Smooth muscle cell (in vitro differentiated cells): ENCODE results near the gene NSMF. TPM values are rescaled to one million over a fixed set of nuclear protein-coding genes. Genes with fewer than 3 reads are reported as not detected.

ENCODE experiments used
- DNase-seq: peaks from one replicate; lab custom pipeline; 2025; ENCODE audit not compliant: unreplicated experiment; lab: John Stamatoyannopoulos, UW
- H2AFZ ChIP-seq: fragments of 200-600 bp; sonication (generic); 2 replicates; pipeline ENCODE4 v1.6.0; 2016; ENCODE audit warnings: antibody characterized with exemption, low read depth, mild to moderate bottlenecking
- H3F3A ChIP-seq: fragments of 200-600 bp; sonication (generic); 2 replicates; pipeline ENCODE4 v1.6.0; 2017; ENCODE audit warnings: antibody characterized with exemption, low read depth
- H3K27ac ChIP-seq: fragments of 200-600 bp; sonication (generic); 2 replicates; pipeline ENCODE4 v1.5.1; 2016; ENCODE audit warnings: low read depth, mild to moderate bottlenecking
- H3K27me3 ChIP-seq: fragments of 200-600 bp; sonication (generic); 2 replicates; pipeline ENCODE4 v1.6.1; 2016; ENCODE audit warnings: low read depth, mild to moderate bottlenecking
- H3K36me3 ChIP-seq: fragments of 200-600 bp; sonication (generic); 2 replicates; pipeline ENCODE4 v1.5.1; 2016; ENCODE audit warnings: low read depth
- H3K4me1 ChIP-seq: fragments of 200-600 bp; sonication (generic); 2 replicates; pipeline ENCODE4 v1.5.1; 2016; ENCODE audit warnings: low read depth
- H3K4me2 ChIP-seq: fragments of 200-600 bp; sonication (generic); 2 replicates; pipeline ENCODE4 v1.6.0; 2016; ENCODE audit warnings: mild to moderate bottlenecking
- H3K4me3 ChIP-seq: fragments of 200-600 bp; sonication (generic); 2 replicates; pipeline ENCODE4 v1.5.1; 2016; ENCODE audit warnings: mild to moderate bottlenecking
- H3K79me2 ChIP-seq: fragments of 200-600 bp; sonication (generic); 2 replicates; pipeline ENCODE4 v1.6.0; 2016; ENCODE audit warnings: low read depth, mild to moderate bottlenecking
- H3K9ac ChIP-seq: fragments of 200-600 bp; sonication (generic); 2 replicates; pipeline ENCODE4 v1.6.0; 2016; ENCODE audit warnings: low read depth
- H3K9me3 ChIP-seq: fragments of 200-600 bp; sonication (generic); replicated peaks from 2 replicates; pipeline ENCODE4 v1.5.1; 2016; ENCODE audit warnings: low read depth
- H4K20me1 ChIP-seq: fragments of 200-600 bp; sonication (generic); 2 replicates; pipeline ENCODE4 v1.6.0; 2016; ENCODE audit warnings: low read depth
- WGBS: methylation state at CpG from one replicate; pipeline ENCODE4 v1.1.7; 2016; ENCODE audit warnings: low lambda C conversion rate; 5-methylcytosine and 5-hydroxymethylcytosine counted together
- polyA plus RNA-seq: library from polyadenylated mRNA; unstranded; fragments of >200 nt; fragmentation: Nextera tagmentation; extraction: Ambion mirVana; gene quantifications from 2 replicates; pipeline ENCODE4 v1.2.1, GENCODE V29; 2016
- total RNA-seq: library from RNA; depleted of rRNA; stranded (reverse); fragments of >200 nt; gene quantifications from 2 replicates; pipeline ENCODE4 v1.2.3, GENCODE V29; 2014
- TF ChIP-seq, protein P1 (sequence below): fragments of 200-600 bp; sonication (generic); IDR thresholded peaks from 2 replicates; pipeline ENCODE4 v1.5.1; 2017; ENCODE audit warnings: borderline replicate concordance, mild to moderate bottlenecking, antibody characterized with exemption; ENCODE audit not compliant: insufficient read depth, poor library complexity, severe bottlenecking

The NSMF gene
- total and polyA plus RNA-seq, 2 experiments from 2014 or later = 30.9 to 55.9 TPM

DNA sequence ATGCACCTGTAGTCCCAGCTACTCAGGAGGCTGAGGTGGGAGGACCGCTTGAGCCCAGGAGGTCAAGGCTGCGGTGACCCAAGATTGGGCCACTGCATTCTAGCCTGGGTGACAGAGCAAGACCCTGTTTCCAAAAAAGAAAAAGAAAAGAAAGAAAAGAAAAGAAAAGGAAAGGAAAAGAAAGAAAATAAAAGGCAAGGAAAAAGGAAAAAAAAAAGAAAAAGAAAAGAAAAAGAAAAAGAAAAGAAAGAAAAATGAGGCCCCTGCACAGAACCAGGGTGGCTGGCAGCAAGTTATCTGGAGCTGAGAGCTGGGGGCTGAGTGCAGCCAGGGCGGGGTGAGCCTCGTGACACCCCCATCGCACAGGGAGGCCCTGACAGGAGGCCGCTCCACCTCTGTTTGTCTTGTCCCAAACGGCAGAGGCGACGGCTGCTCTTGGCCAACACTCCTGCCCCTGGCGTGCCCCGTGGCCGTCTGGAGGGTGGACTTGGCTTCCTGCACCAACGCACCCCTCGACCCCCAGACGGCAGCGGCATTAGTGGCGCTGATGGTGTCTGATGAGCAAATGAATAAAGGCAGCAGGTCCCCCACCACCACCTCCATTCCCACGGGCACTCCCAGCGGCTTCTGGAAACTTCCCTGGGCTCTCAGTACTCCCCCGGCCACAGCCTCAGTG lies 52.9 kb downstream of the NSMF start:
- no peak for DNase-seq
- Histone ChIP-seq H3K4me3 (peak overlapping the region; percentile 52), H3K36me3 (no peaks in the 10 kb centered on the region), H3K27me3 (no peaks in the 10 kb centered on the region), H3K4me1 (no peaks in the 10 kb centered on the region), H3K27ac (no peak overlapping the region), H2AFZ (no peak overlapping the region), H3K9ac (no peak overlapping the region), H3F3A (no peaks in the 10 kb centered on the region), H4K20me1 (peaks cover 66% of the 10 kb centered on the region), H3K79me2 (no peaks in the 10 kb centered on the region), H3K4me2 (peak overlapping the region; percentile 93), H3K9me3 (no peaks in the 10 kb centered on the region)
- WGBS = 82% methylated on average over 20 of the region's 20 CpGs
- TF ChIP-seq, protein P1, sequence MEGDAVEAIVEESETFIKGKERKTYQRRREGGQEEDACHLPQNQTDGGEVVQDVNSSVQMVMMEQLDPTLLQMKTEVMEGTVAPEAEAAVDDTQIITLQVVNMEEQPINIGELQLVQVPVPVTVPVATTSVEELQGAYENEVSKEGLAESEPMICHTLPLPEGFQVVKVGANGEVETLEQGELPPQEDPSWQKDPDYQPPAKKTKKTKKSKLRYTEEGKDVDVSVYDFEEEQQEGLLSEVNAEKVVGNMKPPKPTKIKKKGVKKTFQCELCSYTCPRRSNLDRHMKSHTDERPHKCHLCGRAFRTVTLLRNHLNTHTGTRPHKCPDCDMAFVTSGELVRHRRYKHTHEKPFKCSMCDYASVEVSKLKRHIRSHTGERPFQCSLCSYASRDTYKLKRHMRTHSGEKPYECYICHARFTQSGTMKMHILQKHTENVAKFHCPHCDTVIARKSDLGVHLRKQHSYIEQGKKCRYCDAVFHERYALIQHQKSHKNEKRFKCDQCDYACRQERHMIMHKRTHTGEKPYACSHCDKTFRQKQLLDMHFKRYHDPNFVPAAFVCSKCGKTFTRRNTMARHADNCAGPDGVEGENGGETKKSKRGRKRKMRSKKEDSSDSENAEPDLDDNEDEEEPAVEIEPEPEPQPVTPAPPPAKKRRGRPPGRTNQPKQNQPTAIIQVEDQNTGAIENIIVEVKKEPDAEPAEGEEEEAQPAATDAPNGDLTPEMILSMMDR = no peak

DNA sequence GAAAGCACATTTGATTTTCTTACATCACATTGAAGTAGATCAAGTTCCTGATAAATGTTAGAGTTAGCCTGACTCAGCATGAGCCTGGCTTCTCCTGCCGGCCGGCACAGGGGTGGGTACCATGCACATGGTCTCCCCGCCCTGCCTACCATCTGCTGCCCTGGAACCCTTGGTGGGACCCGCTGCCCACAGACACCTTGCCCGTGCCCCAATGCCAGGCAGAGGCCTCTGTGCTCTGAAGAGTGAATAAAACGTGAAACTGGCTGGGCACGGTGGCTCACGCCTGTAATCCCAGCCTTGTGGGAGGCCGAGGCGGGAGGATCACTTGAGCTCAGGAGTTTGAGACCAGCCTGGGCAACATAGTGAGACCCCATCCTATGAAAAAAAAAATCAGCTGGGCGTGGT lies 53.5 kb downstream of the NSMF start:
- Histone ChIP-seq H3K27ac (no peak overlapping the region), H3K36me3 (no peaks in the 10 kb centered on the region), H3K4me2 (no peak overlapping the region), H4K20me1 (peaks cover 61% of the 10 kb centered on the region), H3K79me2 (no peaks in the 10 kb centered on the region), H3F3A (no peaks in the 10 kb centered on the region), H3K4me1 (no peaks in the 10 kb centered on the region), H2AFZ (no peak overlapping the region), H3K27me3 (no peaks in the 10 kb centered on the region), H3K4me3 (no peak overlapping the region), H3K9me3 (no peaks in the 10 kb centered on the region), H3K9ac (no peak overlapping the region)
- 94% methylated on average over 11 of the region's 11 CpGs for WGBS
- DNase-seq = no peak
- TF ChIP-seq, protein P1 = no peak

DNA sequence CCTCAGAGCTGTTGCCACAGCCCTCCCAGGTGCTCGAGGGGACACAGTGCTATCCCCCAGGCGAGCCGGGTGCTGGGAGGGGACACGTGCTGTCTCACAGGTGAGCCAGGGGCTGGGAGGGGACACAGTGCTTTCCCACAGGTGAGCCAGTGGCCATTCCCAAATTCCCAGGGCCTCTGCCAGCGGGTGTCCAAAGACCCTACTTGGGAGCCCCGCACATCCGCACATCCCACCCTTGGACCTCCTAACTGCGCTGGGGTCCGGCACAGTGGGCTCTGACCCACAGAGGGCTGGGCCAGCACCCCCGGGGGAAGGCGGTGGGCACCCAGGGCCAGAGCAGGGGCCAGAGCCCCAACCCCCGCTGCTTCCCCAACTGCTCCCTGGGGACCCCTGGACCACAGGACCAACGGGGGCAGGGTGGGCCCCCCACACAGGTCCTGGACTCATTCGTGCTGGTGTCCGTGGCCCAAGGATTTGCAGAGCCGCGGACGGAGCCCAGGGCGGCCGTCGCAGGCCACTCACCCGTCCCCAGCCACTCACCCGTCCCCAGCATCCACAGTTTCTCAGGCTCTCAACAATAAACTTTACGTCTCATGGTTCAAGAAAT lies 54.1 kb downstream of the NSMF start:
- H3K27ac ChIP-seq = no peak overlapping the region
- H3K9ac ChIP-seq = no peak overlapping the region
- no peaks in the 10 kb centered on the region for H3K9me3 ChIP-seq
- H3K4me1 ChIP-seq = no peaks in the 10 kb centered on the region
- peaks cover 56% of the 10 kb centered on the region for H4K20me1 ChIP-seq
- H3K4me3 ChIP-seq = no peak overlapping the region
- no peak overlapping the region for H3K4me2 ChIP-seq
- H3K27me3 ChIP-seq = no peaks in the 10 kb centered on the region
- H3F3A ChIP-seq = no peaks in the 10 kb centered on the region
- WGBS = 93% methylated on average over 20 of the region's 24 CpGs
- no peaks in the 10 kb centered on the region for H3K79me2 ChIP-seq
- no peak for DNase-seq
- H2AFZ ChIP-seq = no peak overlapping the region
- TF ChIP-seq, protein P1 = no peak
- H3K36me3 ChIP-seq = no peaks in the 10 kb centered on the region
